Activated naive CD8-positive, alpha-beta T cell treated with anti-CD3 and anti-CD28 coated beads, Interleukin-2, amount 10 ng/mL, durations not matched to agents 7 days and 5 days (primary cell): ENCODE measurements around the gene WDR93. TPM values are rescaled to one million over a fixed set of nuclear protein-coding genes. Genes with fewer than 3 reads are reported as not detected.
A peak's percentile ranks its signal among the peaks of the same experiment; 100 is the strongest.

Experiments used
- ATAC-seq: fragments of 150-1000 bp; cut with Tn5 transposase; one replicate; pipeline ENCODE4 v1.10.0; 2021; ENCODE audit warnings: low read depth, moderate library complexity
- POLR2A ChIA-PET: fragments of 350-600 bp; sonication (Branson Sonifier 250); formaldehyde crosslinking; loops from one replicate; lab custom pipeline; 2021; ENCODE audit warnings: antibody characterized with exemption; lab: Charles Lee
- DNase-seq: peaks from one replicate; pipeline ENCODE4 v3.0.0; 2021
- H3K27ac Mint-ChIP-seq: one replicate; pipeline ENCODE4 v1.8.0; 2022; ENCODE audit warnings: mild to moderate bottlenecking, mixed read lengths
- H3K27me3 Mint-ChIP-seq: one replicate; pipeline ENCODE4 v1.8.0; 2022; ENCODE audit warnings: mild to moderate bottlenecking, moderate library complexity, mixed read lengths
- H3K36me3 Mint-ChIP-seq: one replicate; pipeline ENCODE4 v1.8.0; 2021; ENCODE audit warnings: mild to moderate bottlenecking, mixed read lengths
- H3K4me1 Mint-ChIP-seq: one replicate; pipeline ENCODE4 v1.8.0; 2021; ENCODE audit warnings: mixed read lengths
- H3K4me3 Mint-ChIP-seq: one replicate; pipeline ENCODE4 v1.8.0; 2022; ENCODE audit warnings: mild to moderate bottlenecking, moderate library complexity, mixed read lengths
- H3K9me3 Mint-ChIP-seq: one replicate; pipeline ENCODE4 v1.8.0; 2021; ENCODE audit warnings: mixed read lengths
- total RNA-seq, 2 experiments: library from RNA; stranded (reverse); gene quantifications; one replicate each; pipeline ENCODE4 v1.2.3, GENCODE V29; 2021

WDR93 gene
- total RNA-seq, 2 experiments from 2014 or later = not detected

DNA sequence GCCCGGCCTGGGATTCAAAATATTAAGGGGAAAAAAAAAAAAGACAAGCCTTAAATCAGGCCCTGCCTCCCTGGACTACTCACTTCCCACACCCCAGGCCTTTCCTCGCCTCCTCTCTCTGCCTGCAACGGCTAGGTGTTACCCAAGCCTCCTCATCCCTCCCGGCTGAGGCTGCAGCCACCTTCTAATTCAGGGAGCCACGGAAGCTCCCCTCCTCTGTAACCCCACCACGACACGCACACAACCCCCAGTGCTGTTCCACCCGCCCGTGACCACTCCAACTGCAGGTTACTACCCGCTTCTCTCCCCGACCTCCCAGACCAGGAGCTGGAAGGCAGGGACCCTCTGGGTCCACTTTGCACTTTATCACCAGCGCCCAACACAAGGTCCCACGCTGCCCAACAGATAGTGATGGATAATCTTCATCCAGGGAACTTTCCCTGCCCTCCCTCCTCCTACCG lies 36.3 kb upstream of the WDR93 start:
- DNase-seq (no peak), ATAC-seq (no peak)
- Mint-ChIP-seq H3K9me3 (no peaks in the 10 kb centered on the region), H3K27me3 (peaks cover 43% of the 10 kb centered on the region), H3K4me3 (peak overlapping the region; percentile 76), H3K27ac (no peak overlapping the region), H3K4me1 (peaks cover 15% of the 10 kb centered on the region), H3K36me3 (no peaks in the 10 kb centered on the region)
- POLR2A ChIA-PET = no interaction called here

DNA sequence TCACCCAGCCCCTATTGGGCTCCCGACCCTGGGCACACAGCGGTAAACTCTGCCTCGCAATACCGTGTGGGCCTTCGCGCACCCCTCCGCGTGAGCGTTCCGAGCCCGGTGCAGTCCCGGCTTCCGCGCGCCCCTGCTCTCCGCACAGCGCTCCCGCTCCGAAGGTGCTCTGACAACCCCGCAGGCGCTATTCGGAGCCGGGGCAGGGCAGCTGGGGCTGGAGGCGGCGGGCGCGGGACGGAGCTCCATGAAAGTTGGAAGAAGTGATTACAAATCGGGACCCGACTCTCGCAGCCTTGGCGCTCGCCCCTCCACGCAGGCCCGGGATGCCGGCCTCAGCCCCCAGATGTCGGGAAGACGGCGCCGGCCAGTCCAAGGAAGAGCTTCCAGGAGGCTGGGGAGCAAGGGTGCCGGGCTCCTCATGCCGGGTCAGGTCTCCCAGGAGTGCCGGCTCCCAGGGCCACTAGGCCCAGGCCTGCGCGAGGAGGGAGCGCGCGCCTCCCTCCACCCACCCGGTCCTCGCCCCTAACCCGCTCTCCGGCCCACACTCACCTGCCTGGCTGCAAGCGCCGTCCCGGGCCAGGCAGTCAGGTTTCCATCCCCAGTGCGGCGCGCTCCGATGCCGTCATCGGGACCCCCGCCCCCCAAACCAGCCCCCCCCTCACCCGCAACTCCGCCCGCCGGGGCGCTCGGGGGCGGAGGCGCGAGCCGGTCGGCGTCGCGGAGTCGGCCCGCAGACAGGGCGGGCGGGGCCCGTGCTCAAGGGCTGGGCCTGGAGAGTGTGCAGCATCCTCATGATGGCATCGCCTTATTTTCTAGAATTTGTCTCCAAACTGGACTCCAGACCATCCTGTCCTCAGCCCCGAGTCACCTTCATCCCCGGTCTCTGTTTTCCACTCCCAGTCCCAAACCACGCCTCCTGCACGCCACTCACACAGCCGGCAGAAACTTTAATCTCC lies 35.5 kb upstream of the WDR93 start, which contains the start of gene KIF7:
TSS of gene KIF7 (minus strand) at position 621 of the 959 bp plus-strand sequence. CDS start 2,537 bp downstream, outside the sequence.
- H3K27ac Mint-ChIP-seq = no peak within 1 kb of the TSS
- peak within 1 kb of the TSS; percentile 76 for H3K4me3 Mint-ChIP-seq
- H3K36me3 Mint-ChIP-seq = no peaks in the 10 kb centered on the region
- H3K4me1 Mint-ChIP-seq = peaks cover 15% of the 10 kb centered on the region
- no peaks in the 10 kb centered on the region for H3K9me3 Mint-ChIP-seq
- H3K27me3 Mint-ChIP-seq = peaks cover 50% of the 10 kb centered on the region
- ATAC-seq (peak; percentile 84), DNase-seq (peak; percentile 54)
- POLR2A ChIA-PET = no interaction called here

DNA sequence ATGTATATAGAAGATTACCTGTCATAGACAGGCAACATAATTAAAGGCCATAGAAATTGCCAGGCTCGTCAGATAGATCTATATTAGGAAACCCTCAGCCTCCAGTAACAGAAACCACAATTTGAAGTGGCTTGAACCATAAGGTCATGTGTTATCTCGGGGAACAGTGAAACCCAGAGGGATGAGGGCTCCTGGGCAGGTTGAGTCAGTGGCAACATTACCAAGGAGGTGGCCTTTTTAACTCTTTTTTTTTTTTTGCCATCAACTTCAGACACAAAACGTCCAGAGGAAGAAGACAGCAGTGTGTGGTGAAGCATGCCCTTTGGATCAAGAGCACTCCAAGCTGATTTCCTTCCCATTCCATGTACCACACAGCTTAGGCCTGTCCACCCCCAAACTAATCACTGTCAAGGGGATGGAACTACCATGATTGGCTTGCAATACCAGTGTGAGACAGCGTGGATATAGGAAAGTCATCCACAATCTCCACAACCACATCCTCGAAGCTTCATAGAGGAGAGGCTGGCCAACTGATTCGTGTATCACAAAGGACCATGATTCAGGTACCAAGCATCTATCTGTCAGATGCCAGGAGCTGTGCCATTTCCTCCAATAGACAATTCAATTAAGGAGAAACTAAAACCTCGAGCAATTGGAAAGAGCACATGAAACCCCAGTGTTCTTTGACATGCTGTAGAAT lies 34.3 kb upstream of the WDR93 start:
- DNase-seq (no peak), ATAC-seq (no peak)
- Mint-ChIP-seq H3K4me3 (peak overlapping the region; percentile 60), H3K36me3 (no peaks in the 10 kb centered on the region), H3K4me1 (peaks cover 15% of the 10 kb centered on the region), H3K27ac (no peak overlapping the region), H3K27me3 (peaks cover 57% of the 10 kb centered on the region), H3K9me3 (no peaks in the 10 kb centered on the region)
- POLR2A ChIA-PET = no interaction called here

DNA sequence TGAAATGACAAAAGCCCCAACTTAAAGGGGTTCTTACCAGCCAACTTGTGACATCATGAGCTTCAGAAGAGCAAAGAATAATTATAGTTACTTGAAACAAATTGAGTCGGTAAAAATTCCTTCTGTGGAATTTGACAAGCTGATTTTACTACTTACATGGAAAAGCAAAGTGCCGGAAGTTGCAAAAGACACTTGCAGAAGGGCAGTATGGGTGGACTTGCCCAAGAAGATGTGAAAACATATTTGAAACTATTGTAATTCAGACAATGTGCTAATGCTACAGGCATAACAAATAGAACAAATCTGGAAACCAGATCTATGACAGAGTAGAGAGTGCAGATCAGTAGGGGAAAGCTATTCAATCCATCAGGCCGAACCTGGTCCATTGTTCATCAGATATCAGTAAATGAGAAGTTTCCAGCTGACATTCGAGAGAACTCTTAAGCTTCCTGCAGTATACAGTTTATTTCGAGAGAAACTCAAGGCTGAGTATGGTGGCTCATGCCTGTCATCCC lies 32.9 kb upstream of the WDR93 start:
- Mint-ChIP-seq H3K4me3 (no peak overlapping the region), H3K27me3 (peaks cover 67% of the 10 kb centered on the region), H3K4me1 (peaks cover 15% of the 10 kb centered on the region), H3K36me3 (no peaks in the 10 kb centered on the region), H3K27ac (no peak overlapping the region), H3K9me3 (no peaks in the 10 kb centered on the region)
- POLR2A ChIA-PET = interaction anchor here (0.7 kb wide), 1 partner anchor 226 kb away, joined by 4 read pairs; no protein-coding TSS in a partner anchor
- ATAC-seq (no peak), DNase-seq (no peak)

DNA sequence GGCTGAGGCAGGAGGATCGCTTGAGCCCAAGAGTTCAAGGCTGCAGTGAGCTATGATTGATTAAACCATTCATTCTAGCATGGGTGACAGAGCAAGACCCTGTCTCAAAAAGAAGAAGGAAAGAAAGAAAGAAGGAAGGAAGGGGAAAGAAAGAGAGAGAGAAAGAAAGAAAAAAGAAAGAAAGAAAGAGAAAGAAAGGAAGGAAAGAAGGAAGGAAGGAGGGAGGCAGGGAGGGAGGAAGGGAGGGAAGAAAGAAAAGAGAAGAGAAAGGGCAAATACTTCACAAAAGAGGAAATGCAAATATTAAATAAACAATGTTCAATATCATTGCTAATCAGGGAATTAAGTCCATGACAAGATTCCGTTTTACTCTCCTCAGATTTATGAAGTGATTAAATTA lies 31.3 kb upstream of the WDR93 start:
- Mint-ChIP-seq H3K9me3 (no peaks in the 10 kb centered on the region), H3K36me3 (no peaks in the 10 kb centered on the region), H3K4me1 (peaks cover 14% of the 10 kb centered on the region), H3K4me3 (no peak overlapping the region), H3K27me3 (peaks cover 56% of the 10 kb centered on the region), H3K27ac (no peak overlapping the region)
- ATAC-seq = no peak
- POLR2A ChIA-PET = interaction anchor here (0.7 kb wide), 2 partner anchors 18 to 591 kb away, joined by 4 to 5 read pairs; no protein-coding TSS in a partner anchor
- no peak for DNase-seq

DNA sequence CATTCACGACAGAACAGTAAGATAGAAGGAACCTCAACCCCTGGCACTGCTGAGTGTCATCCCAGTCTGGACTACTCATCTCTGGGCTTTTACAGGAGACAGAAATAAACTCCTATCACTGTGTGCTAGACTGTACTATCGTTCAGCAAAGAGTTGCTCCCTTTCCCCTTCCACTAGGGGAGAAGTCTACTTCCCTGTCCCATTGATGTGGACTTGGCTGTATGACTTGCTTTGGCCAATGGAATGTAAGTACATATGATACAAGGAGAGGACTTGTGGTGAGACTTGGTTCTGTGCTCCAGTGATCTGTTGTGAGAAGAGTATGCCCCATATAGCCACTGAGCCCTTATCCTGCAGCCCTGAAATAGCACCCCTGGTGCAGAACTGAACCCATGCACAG lies 30.1 kb upstream of the WDR93 start:
- DNase-seq (no peak), ATAC-seq (no peak)
- POLR2A ChIA-PET = interaction anchor here (0.5 kb wide), 1 partner anchor 14 kb away, joined by 4 read pairs; no protein-coding TSS in a partner anchor
- H3K36me3 Mint-ChIP-seq = no peaks in the 10 kb centered on the region
- H3K27ac Mint-ChIP-seq = no peak overlapping the region
- H3K9me3 Mint-ChIP-seq = no peaks in the 10 kb centered on the region
- peaks cover 55% of the 10 kb centered on the region for H3K27me3 Mint-ChIP-seq
- peaks cover 10% of the 10 kb centered on the region for H3K4me1 Mint-ChIP-seq
- no peak overlapping the region for H3K4me3 Mint-ChIP-seq

DNA sequence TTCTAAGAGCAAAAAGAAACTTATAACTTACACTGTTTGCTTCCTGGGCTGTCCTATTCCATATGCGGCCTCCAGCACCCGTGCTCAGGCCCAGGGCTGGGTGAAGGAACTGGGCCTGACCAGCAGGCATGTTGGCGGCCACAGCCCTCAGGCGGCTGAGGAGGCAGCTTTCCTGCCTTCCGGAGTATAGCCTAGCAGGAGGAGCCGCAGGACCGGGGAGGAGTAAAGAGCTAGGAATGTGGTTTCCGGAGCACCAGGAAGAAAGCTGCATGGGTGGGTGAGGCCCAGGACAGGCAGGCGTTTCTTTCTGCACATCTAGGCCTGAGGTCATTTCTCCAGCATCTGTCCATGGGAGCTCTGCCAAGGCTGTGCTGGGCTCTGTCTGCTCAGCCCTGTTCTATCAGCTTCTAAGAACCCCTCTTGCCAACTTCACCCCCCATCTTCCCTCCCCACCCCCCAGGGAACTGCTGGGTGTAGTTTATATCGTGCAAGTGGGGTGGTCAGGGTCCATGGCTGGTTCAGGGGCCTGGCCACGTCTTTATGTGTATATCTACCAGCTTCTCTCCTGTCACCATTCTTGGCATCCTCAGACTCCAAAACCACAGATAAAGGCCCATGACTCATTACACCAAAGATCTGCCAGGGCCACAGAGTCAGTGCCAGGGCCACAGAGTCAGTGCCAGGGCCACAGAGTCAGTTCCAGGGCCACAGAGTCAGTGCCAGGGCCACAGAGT lies 27.6 kb upstream of the WDR93 start:
- ATAC-seq = no peak
- H3K27me3 Mint-ChIP-seq = peaks cover 45% of the 10 kb centered on the region
- H3K4me1 Mint-ChIP-seq = peaks cover 3% of the 10 kb centered on the region
- no peak overlapping the region for H3K27ac Mint-ChIP-seq
- DNase-seq = no peak
- POLR2A ChIA-PET = no interaction called here
- no peaks in the 10 kb centered on the region for H3K36me3 Mint-ChIP-seq
- H3K4me3 Mint-ChIP-seq = no peak overlapping the region
- H3K9me3 Mint-ChIP-seq = no peaks in the 10 kb centered on the region

DNA sequence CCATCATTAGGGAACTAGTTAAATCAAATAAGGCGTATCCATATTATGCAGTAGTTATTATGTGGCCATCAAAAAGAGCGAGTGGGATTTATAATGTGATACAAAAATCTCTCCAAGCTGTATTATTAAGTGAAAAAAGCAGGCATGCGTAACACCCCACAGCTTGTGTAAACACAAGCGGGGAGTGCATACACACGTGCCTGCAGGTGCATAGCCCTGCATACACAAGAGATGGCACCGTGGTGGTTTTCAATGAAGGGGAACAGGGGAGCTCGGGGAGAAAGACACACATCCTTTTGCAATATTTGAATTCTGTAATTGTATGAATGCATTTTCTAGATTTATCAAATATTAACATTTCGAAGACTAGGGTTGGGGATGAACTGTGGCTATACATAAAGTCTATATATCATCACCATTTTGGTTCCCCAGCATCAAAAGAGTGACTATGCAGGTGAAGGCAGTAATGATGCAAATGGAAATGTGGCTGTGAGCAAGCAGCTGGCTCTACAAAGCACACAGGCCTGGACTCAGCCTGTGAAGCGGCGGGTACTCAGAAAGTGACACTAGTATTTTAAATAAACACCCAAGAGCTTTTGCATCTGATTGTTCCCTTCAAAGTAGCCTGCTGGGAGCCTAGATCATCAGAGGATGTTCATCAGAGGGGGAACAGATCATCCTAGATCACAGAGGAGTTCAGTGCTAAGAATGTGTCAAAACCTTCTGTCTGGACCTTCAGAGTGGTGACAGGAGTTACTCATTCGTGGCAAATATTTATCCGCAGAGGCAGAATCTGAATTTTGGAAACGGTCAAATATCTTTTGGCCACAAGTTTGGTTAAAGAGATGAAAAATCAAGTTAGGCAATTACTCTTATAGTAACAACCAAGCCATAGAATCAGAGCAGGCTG lies 25.9 kb upstream of the WDR93 start:
- DNase-seq = no peak
- ATAC-seq = no peak
- no peaks in the 10 kb centered on the region for H3K9me3 Mint-ChIP-seq
- H3K4me3 Mint-ChIP-seq = peak overlapping the region; percentile 66
- peaks cover 2% of the 10 kb centered on the region for H3K4me1 Mint-ChIP-seq
- POLR2A ChIA-PET = no interaction called here
- peaks cover 35% of the 10 kb centered on the region for H3K27me3 Mint-ChIP-seq
- no peaks in the 10 kb centered on the region for H3K36me3 Mint-ChIP-seq
- H3K27ac Mint-ChIP-seq = no peak overlapping the region

DNA sequence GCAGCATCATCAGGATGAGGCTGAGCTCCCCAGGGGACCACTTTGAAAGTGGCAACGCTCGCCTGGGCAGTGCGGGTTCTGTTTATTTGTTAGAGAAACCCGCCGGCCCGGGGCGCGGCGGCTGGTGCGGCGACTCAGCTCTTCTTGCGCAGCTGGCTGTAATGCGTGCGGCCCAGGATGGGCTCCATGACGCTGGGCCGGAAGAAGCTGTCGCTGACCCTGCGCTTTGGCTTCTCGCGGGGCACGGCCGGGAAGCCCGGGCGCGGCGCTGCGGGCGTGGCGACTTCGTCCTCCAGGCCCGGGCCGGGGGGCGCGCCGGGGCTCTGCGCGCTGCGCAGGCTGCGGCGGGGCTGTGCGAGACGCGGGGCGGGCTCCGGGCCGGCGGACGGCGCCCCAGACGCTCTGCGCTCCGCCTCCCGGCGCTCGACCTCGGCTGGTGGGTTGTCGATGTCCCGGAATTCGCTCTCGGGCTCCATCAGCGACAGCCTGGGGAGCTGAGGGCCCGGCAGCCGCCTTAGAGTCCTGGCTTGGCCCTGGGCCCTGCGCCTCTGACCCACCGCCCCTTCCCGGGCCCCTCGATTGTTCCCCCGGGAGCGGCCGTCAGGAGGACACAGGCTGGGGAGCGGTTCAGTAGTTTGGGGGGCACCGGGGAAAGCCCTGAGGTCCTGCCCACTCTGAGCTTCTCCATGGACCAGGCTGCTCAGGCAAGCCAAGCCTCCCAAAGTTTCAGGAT lies 25.0 kb upstream of the WDR93 start:
- ATAC-seq (peak; percentile 77), DNase-seq (peak; percentile 60)
- POLR2A ChIA-PET = no interaction called here
- Mint-ChIP-seq H3K4me1 (peaks cover 2% of the 10 kb centered on the region), H3K27ac (no peak overlapping the region), H3K27me3 (peaks cover 31% of the 10 kb centered on the region), H3K9me3 (no peaks in the 10 kb centered on the region), H3K36me3 (no peaks in the 10 kb centered on the region), H3K4me3 (no peak overlapping the region)

DNA sequence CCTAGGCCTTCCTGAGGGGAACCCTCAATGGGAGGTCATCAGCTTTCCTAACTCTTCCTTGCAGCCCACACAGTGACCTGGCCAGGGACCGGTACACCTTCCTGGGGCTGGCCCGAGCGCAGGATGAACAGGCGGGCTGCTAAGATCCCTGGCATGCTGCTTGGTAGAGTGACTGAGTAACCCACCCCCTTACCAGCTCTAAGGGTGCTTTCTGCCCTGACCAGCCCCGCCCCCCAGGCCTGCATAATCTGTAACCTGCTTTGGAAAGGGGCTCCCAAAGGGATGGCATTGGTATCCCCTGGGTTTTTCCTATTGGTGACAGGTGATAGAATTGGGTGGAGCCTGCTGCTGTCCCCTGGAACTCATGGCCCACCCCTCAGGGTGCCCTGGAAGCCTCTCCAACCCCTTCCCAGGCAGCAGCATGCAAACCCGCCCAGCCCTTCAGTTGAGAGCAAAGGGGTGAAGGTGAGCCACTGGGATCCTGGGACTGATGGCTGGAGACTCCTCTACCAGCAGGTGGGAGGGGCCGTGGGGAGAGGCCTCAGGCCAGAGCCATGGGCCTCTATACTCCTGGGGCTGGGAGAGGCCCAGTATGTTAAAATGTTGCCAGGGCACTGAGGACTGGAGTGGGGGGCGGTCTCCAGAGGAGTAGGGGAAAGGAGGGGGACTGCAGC lies 24.3 kb upstream of the WDR93 start:
- POLR2A ChIA-PET = no interaction called here
- no peak overlapping the region for H3K4me3 Mint-ChIP-seq
- H3K4me1 Mint-ChIP-seq = peaks cover 2% of the 10 kb centered on the region

More for the DNA sequence above, 24.3 kb upstream of the WDR93 start:
- Mint-ChIP-seq H3K27ac (no peak overlapping the region), H3K27me3 (peaks cover 24% of the 10 kb centered on the region), H3K9me3 (no peaks in the 10 kb centered on the region), H3K36me3 (no peaks in the 10 kb centered on the region)
- no peak for DNase-seq
- no peak for ATAC-seq
